Left forelimb (tissue), 1 donor: ENCODE data around the gene HFM1.
"Not testable (repeated sequence)": the region's sequence is repeated elsewhere in the genome, so short reads cannot be mapped to it uniquely, and the experiment has no call there.

ENCODE experiments used
- DNase-seq: peaks from one replicate; pipeline ENCODE4 v3.0.0-alpha.2; 2018; ENCODE audit warnings: low spot score

The HFM1 gene

DNA sequence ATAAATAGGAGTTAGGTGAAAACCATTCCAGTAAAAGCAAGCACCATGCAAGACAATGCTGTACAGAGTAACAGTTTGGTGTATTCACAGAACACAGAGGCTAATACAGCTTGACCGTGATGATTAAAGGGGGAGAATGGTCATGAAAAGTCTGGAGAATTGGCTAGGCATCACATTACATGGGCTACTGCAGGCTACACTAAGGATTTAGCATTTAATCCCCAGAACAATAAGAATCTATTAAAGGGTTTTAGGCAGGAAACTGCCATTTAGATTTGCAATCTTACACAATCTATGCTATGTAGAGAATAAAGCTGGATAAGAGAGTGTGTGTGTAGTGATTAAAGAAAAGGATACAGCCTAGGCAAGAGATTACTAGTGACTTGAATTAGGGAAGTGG lies 30.6 kb downstream of the HFM1 start:
- DNase-seq = no peak

GRCh38 chr1:91372230-91372629 lies 32.4 kb downstream of the HFM1 start:
- not testable (repeated sequence) for DNase-seq

DNA sequence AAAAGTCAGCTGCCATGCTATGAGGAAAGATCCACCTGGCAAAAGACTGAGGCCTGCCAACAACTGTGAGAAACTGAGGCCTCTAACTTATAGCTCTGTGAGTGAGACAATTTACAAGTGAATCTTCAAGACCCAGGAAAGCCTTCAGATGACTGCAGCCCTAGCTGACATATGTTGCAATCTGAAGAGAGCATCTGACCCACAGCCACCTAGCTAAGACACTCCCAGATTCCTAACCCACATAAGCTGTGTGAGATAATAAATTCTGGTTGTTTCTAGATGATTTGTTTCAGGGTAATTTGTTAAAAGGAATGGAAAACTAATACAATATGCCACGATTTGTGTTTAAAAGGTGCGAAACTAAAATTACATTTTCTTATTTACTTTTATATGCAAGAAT lies 55.1 kb downstream of the HFM1 start:
- DNase-seq = no peak

DNA sequence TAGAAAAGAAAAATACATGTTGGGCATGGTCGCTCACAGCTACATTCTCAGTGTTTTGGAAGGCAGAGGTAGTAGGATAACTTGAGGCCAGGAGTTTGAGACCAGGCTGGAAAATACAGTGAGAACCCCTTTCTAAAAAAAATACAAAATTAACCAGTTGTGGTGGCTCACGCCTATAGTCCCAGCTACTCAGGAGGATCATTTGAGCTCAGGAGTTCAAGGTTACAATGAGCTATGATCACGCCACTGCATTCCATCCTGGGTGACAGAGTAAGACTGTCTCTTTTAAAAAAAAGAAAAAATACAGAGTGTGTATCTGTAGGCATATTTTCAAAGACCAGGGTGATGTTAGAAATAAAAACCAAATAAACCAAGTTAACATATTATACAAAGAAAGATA lies 57.8 kb downstream of the HFM1 start:
- DNase-seq = no peak

GRCh38 chr1:91345395-91346005 lies 59.1 kb downstream of the HFM1 start:
- DNase-seq = no peak

DNA sequence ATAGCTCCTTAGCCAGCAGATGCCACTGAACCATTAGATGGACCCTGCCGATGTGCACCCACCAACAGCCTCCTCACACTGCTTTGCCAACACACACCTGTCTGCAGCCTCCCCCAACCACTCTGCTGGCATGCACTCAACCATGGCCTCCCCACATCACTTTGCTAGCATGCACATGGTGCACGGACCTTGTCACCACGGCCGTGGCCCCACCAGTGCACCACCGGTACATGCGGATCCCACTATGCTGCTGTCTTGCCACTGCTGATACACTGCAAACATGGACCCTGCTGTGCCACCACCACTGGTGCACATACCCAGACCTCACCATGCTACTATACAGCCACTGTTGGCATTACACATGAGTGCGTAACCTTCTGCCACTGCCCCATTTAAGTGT lies 66.1 kb downstream of the HFM1 start:
- no peak for DNase-seq

DNA sequence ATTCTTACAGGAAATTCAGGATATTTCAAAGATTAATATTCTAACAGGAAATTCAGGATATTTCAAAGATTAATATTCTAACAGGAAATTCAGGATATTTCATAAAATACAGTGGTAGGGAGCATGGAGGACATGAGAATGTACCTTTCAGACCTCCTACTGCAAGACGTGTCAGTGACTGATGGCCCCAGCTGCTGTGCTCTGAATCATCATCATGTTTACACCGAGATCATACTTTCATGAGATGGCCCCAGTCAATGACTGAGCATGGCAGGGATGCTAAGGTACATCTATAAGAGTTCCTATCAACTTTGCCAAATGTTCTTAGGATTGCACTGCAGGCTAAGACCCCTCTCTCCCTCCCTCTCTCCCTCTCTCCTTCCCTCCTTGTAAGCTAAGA lies 69.0 kb downstream of the HFM1 start:
- DNase-seq = no peak

DNA sequence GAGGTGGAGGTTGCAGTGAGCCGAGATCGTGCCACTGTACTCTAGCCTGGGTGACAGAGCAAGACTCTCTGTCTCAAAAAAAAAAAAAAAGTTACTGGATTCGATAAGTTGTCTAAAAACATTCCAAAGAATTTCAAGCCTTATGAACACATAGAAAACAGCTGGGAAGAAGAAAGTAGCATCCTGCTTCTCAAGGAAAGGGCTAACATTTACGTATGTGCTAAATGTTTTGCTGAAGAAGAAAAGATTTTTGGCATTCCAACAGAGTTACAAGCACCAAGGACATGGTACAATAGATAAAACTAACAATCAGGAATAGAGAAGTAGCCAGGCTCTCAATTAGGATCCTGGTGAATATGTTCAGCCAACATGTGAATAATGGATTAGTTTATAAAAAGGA lies 69.8 kb downstream of the HFM1 start:
- DNase-seq = no peak

DNA sequence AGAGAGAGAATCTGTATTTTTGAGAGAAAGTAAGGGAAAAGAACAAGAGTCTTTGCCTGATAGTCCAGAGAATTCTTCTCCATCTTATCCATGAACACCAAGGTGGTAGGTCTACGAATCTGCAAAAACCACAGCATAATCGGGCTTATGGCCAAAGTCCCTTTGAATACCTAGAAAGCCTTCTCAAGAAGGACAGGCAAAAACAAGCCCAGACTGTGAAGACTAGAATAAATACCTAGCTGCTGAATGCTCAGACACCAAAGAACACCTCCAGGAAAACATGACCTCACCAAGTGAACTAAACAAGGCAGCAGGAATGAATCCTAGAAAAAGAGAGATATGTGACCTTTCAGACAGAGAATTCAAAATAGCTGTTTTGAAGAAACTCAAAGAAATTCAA lies 79.2 kb downstream of the HFM1 start:
- no peak for DNase-seq

DNA sequence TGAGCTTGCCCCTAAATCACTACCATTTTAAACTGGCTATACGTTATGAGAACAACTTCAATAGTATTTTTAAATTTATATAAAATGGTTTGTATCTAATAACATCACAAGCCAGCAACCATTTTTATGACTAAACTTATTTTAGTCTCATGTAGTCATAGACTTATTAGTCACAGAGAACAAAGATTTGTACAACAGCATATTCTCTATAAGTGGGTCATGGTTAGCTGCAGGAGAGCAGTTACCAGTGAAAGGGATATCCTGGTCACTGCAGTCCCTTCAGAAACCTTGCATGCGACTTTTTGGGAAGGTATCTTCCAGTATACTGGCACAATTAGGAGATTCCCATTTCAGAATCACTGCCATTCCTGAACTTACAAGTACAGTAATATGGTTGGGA lies 90.0 kb downstream of the HFM1 start:
- no peak for DNase-seq

GRCh38 chr1:91311672-91312071 lies 93.0 kb downstream of the HFM1 start:
- DNase-seq = no peak

- DNase-seq = no peak
Observed at GRCh38 chr1:91308544-91308943, 96.1 kb downstream of the HFM1 start.

- DNase-seq = no peak
Observed at GRCh38 chr1:91307784-91308409, 96.7 kb downstream of the HFM1 start.

- DNase-seq = no peak
Observed at GRCh38 chr1:91303165-91303564, 101.5 kb downstream of the HFM1 start.

DNA sequence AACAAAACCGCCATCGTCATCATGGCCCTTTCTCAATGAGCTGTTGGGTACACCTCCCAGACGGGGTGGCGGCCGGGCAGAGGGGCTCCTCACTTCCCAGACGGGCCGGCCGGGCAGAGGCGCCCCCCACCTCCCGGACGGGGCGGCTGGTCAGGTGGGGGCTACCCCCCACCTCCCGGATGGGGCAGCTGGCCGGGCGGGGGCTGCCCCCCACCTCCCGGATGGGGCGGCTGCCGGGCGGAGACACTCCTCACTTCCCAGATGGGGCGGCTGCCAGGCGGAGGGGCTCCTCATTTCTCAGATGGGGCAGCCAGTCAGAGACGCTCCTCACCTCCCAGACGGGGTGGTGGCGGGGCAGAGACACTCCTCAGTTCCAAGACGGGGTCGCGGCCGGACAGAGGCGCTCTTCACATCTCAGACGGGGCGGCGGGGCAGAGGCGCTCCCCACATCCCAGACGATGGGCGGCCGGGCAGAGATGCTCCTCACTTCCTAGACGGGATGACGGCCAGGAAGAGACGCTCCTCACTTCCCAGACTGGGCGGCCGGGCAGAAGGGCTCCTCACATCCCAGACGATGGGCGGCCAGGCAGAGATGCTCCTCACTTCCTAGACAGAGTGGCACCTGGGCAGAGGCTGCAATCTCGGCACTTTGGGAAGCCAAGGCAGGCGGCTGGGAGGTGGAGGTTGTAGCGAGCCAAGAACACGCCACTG lies 115.6 kb downstream of the HFM1 start:
- not testable (repeated sequence) for DNase-seq

GRCh38 chr1:91286962-91287317 lies 117.7 kb downstream of the HFM1 start:
- not testable (repeated sequence) for DNase-seq

DNA sequence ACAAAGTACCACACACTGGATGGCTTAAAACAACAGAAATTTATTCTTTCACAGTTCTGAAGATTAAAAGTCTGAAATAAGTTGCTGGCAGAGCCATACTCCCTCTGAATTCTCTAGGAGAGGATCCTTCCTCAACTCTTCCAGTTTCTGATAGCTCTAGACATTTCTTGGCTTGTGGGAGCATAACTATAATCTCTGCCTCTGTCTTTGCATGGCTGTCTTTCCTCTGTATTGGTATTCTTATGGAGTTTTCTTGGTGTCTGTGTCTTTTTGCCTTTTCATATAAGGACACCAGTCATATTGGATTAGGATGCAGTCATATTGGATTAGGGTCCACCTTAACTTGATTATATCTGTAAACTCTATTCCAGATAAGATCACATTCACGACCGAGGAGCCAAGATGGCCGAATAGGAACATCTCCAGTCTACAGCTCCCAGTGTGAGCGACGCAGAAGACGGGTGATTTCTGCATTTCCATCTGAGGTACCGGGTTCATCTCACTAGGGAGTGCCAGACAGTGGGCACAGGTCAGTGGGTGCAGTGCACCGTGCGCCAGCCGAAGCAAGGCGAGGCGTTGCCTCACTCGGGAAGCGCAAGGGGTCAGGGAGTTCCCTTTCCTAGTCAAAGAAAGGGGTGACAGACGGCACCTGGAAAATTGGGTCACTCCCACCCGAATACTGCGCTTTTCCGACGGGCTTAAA lies 118.2 kb downstream of the HFM1 start:
- DNase-seq = not testable (repeated sequence)

- no peak for DNase-seq
Observed at GRCh38 chr1:91283421-91283726, 121.3 kb downstream of the HFM1 start.

- no peak for DNase-seq
Observed at GRCh38 chr1:91282695-91283420, 121.8 kb downstream of the HFM1 start.

GRCh38 chr1:91281782-91282181 lies 122.9 kb downstream of the HFM1 start:
- DNase-seq = no peak

DNA sequence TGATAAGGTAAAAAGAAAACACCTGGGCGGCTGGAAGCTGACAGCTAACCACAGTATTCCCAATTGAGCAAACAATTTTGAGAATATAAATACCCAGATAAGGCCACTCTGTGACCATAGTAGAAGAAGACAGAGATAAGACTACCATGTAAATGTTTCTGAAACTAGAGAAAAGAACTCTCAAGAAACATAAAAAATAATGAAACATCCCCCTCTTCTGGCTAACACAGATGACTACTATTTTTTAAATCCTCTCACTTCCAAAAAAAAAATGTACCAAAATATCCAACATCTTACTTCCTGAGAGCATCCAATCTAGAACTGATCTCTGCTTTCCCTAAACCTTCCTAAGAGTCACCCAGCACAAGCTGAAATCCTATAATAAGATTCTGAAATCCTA lies 125.9 kb downstream of the HFM1 start:
- DNase-seq = no peak

DNA sequence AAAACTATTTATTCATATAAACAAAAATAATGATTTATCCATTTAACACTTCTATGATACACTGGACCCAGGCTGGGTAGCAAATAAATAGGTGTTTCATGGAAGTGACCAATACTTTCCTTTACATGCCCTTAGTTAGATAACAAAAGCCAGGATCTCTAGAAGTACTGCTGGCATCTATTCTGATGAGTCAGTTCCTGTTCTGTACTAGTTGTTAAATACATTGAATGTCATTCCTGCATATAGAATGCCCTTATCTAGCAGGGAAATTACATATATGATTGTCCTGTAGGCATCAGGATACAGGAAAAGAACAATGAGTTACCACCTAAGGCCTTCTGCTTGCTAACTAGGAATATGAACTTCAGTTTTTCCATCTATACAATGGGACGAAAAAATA lies 130.8 kb downstream of the HFM1 start:
- no peak for DNase-seq

DNA sequence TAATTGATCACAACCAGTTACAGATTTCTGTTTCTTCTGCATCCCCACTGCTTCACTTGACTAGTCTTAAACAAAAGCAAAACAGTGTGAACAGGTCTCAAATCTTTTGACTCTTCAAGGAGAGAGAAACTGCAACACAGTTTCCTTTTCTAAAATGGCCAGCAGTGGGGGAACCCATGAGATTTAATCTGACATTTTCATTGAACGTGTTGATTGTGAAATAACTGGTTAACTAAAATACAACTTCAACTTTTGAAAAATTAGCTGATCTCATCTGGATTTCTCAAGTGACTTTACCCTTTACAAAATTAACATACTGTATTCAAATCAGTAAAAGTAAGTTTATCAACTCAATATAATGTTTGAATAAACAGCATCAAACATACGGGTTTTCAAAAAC lies 143.0 kb downstream of the HFM1 start:
- no peak for DNase-seq
